HG03439 (cell line): Measurements from ENCODE around the gene ARMH1.
A peak's percentile ranks its signal among the peaks of the same experiment; 100 is the strongest.
"Not testable (repeated sequence)": the region's sequence is repeated elsewhere in the genome, so short reads cannot be mapped to it uniquely, and the experiment has no call there.

Source experiments
- ATAC-seq: cut with Tn5 transposase; IDR thresholded peaks from one replicate; pipeline ENCODE4 v1.9.1; 2021; ENCODE audit warnings: mild to moderate bottlenecking, moderate library complexity; ENCODE audit not compliant: unreplicated experiment

The ARMH1 gene

DNA sequence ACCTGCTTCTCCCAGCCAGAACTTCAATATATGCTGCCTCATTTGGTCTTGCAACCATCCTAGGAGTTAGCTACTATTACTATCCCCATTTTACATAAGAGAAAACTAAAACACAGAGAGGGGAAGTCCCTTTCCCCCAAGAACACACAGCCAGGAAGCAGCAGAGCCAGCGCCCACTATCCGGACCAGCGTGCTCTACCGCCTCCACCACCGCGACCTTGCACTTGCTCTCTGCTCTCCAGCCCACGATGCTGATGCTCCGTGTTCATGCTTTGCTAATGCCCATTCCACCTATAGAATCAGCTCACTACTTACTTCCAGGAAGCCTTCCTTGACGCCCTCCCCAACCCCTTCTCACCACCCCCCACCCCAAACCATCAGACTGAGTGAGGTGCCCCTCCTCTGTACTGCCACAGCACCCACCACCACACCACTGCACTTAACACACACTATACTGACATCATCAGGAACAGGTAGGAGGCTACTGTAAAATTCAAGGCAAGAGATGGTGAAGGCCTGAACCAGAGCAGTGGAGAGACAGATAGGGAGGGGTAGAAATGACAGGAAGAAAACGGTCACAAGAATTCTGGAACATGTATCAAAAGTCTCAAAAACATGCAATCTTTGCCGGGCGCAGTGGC lies 9.7 kb upstream of the ARMH1 start:
- no peak for ATAC-seq

- not testable (repeated sequence) for ATAC-seq
Observed at GRCh38 chr1:44666719-44667118, 7.8 kb upstream of the ARMH1 start.

- ATAC-seq: no peak
Observed at GRCh38 chr1:44670751-44671640, 3.5 kb upstream of the ARMH1 start.

GRCh38 chr1:44672254-44672955 lies 2.1 kb upstream of the ARMH1 start:
- ATAC-seq: no peak

- no peak for ATAC-seq
Observed at GRCh38 chr1:44672961-44673674, 1.4 kb upstream of the ARMH1 start.

DNA sequence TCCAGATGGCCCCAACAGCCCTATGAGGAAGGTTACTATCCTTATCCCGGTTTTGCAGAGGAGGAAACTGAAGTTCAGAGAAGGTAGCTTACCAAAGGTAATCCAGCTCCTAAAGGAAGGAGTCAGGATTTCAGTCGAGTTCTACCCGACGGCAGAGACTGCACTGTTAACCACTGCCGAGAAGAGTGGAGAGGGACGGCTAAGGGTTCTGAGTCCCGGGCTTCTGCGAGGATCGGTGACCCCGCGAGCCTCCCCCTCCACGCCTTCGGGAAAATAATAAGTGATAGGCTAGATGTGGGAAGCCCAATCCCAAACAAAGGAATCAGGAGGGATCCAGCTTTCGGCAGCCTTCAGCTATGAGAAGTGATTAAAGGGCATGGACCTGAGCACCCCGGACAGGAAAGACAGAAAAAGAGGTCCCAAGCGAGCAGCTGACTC lies 820 bp upstream of the ARMH1 start:
- peak; percentile 1 for ATAC-seq

DNA sequence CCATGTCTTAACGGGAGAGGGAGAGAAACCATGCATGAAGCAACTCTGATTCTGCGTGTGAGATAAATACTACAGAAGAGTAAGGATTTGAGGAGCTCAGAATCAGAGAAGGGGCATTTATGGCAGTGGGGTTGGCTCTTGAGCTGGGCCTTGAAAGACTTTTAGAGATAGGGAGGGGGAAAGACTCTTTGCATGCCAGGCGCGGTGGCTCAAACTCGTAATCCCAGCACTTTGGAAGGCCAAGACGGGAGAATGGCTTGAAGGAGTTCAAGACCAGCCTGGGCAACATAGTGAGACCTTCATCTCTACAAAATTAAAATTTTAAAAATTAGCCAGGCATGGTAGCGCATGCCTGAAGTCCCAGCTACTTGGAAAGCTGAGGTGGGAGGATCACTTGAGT lies 672 bp downstream of the ARMH1 start:
- ATAC-seq: no peak

DNA sequence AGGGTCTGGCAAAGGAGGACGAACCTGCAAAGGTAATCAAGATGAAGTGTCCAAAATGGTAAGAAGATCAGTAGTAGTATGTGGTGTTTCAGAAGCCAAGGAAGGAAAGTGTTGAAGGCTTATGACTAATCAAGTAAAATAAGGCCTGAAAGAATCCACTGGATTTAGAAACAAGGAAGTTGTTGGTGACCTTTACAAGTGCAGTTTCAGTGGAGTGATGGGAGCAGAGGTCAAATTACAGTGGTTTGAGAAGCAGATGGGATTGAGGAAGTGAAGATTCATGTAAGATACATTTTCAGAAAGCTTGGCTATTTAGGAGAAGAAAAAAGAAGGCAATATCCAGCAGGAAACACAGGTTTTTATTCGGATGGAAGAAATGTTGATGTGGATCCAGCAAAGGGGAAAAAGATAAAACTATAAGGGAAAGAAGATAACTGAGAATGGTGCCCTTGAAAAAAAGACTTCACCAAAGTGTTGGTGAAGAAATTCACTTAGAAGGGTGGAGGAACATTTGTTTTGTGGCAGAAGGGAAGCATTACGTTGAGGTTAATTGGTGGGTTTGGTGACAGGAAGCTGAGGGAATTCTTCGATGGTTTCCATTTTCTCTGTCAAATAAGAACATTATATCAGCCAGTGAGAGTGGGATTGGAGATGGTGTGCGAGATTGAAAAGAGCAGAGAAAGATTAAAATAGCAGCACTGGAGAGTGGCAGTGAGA lies 2.1 kb downstream of the ARMH1 start:
- no peak for ATAC-seq

- no peak for ATAC-seq
Observed at GRCh38 chr1:44677201-44677766, 2.8 kb downstream of the ARMH1 start.

GRCh38 chr1:44678120-44678519 lies 3.6 kb downstream of the ARMH1 start:
- ATAC-seq: no peak

DNA sequence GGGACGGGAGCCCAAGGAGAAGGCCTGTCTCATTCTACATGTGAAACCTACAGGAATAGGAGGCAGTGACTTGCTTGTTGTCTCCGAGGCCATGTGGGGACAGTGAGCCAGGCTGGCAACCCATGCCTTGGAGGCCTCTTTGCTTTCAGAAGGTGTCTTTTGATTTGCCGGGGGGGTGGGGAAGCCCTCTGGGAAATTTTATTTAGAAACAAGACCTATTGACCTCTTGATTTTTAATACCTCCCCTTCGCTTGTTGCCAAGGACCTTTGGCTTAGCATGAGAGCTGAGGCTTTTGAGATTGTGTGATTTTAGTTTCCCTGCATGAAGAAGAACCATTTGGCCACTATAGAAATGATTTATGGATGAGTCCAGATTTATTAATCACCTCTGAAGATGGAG lies 4.1 kb downstream of the ARMH1 start:
- ATAC-seq: no peak

- no peak for ATAC-seq
Observed at GRCh38 chr1:44679468-44679867, 5.0 kb downstream of the ARMH1 start.

GRCh38 chr1:44681905-44682882 lies 7.7 kb downstream of the ARMH1 start:
- ATAC-seq: no peak

- ATAC-seq: no peak
Observed at GRCh38 chr1:44682883-44683265, 8.4 kb downstream of the ARMH1 start.

DNA sequence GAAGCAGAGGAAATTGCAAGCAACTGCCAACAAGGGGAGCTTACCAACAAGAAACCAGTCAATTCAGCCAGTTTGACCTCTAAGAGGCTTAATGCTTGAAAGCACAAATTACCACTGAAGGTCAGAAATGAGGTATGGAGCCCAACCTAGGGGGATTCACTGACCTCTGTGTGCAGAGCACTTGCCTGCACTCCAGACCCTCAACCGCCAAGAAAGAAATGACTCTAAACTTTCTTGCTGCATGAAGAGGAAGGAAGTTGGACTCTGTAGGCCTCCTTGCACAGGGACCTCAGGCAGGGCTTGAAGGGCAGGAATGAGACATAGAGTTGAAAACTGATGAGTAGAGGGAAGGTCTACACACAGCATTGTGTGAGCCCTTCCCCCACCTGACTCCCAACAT lies 10.0 kb downstream of the ARMH1 start:
- no peak for ATAC-seq

DNA sequence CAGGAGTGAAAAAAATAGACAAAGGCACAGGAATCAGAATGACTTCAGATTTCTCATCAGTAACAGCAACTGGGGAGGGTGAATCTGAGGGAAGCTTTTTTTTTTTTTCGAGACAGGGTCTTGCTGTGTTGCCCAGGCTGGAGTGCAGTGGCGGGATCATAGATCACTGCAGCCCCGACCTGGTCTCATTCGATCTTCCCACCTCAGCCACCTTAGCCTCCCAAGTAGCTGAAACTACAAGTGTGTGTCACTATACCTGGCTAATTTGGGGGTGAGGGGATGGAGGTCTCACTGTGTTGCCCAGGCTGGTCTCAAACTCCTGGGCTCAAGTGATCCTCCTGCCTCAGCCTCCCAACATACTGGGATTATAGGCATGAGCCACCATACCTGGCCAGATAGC lies 10.7 kb downstream of the ARMH1 start:
- ATAC-seq: no peak

GRCh38 chr1:44685881-44686280 lies 11.4 kb downstream of the ARMH1 start:
- no peak for ATAC-seq

DNA sequence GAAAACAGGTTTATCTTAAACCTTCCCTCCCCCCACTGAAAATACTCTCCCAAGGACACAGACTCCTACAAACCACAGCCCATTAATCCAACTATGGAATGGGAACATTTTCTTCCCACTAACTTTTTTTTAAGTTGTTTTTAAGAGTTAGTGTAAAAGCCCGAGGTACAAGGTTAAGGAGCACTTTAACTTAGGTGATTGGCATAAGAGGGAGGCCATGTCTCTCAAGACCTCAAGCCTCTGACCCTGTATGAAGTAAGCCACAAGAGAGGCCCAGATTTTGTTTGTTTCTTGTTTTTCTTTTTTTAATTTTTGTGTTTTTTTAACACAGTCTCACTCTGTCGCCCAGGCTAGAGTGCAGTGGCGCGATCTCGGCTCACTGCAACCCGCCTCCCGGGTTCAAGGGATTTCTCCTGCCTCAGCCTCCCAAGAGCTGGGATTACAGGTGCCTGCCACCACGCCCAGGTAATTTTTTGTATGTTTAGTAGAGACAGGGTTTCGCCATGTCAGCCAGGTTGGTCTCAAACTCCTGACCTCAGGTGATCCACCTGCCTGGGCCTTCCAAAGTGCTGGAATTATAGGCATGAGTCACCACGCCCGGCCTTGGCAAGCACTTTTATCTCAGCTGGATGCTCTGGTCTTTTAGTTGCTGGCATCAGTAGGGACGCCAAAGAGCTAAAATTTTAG lies 14.4 kb downstream of the ARMH1 start:
- no peak for ATAC-seq

GRCh38 chr1:44689447-44689765 lies 14.9 kb downstream of the ARMH1 start:
- no peak for ATAC-seq
